Bronchial epithelial cell (primary cell): ENCODE data around the gene PAPPA2. TPM values are rescaled to one million over a fixed set of nuclear protein-coding genes. Genes with fewer than 3 reads are reported as not detected.
A peak's percentile ranks its signal among the peaks of the same experiment; 100 is the strongest.

ENCODE experiments used
- DNase-seq: peaks from one replicate; pipeline ENCODE4 v3.0.0-alpha.2; 2010; ENCODE audit warnings: low read depth
- FAIRE-seq: peaks from 2 replicates; lab custom pipeline; 2011; peaks lifted over from hg19 to GRCh38; lab: Jason Lieb, UNC
- H3K27me3 ChIP-seq: 2 replicates; pipeline ENCODE4 v1.5.1; 2011; ENCODE audit warnings: low read length; ENCODE audit not compliant: control insufficient read depth, insufficient read depth
- H3K36me3 ChIP-seq: 2 replicates; pipeline ENCODE4 v1.5.1; 2011; ENCODE audit warnings: low read length; ENCODE audit not compliant: control insufficient read depth, insufficient read depth
- H3K4me3 ChIP-seq: 2 replicates; pipeline ENCODE4 v1.5.1; 2011; ENCODE audit warnings: mild to moderate bottlenecking, low read depth, low read length, control low read depth
- total RNA-seq: library from RNA; depleted of rRNA; stranded (reverse); fragments of >200 nt; gene quantifications from 2 replicates; pipeline ENCODE4 v1.2.1, GENCODE V29; 2014
- TF ChIP-seq, protein P1 (sequence below): IDR thresholded peaks from 2 replicates; pipeline ENCODE4 v1.5.1; 2011; ENCODE audit warnings: mild to moderate bottlenecking, moderate library complexity, low read length, control low read depth, inconsistent platforms; ENCODE audit not compliant: insufficient read depth, severe bottlenecking

Gene PAPPA2
- total RNA-seq, 1 donor from 2014 or later, result 8.7 TPM

DNA sequence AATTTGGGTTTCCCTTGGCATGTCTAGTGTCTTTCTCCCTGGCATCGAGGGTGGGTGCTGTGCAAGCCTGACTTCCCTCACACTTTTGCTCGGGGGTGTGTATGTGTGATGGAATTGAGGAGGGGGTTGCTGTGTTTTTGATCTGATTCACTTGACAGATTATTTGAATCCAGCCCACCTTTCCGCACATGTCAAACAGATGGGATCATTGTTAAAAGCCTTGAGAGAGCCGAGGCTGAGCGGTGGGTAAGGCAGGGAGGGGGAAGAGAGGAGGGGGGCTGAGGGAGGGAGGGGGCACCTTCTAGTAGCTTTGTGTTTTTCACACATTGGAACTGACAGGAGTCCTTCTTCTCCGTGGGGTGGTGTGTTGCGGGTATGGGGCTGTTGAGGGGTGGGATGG, 90.0 kb downstream of the PAPPA2 start:
- no peaks in the 10 kb centered on the region for H3K27me3 ChIP-seq
- H3K36me3 ChIP-seq, result no peaks in the 10 kb centered on the region
- no peak overlapping the region for H3K4me3 ChIP-seq
- no peak for FAIRE-seq
- TF ChIP-seq, protein P1, sequence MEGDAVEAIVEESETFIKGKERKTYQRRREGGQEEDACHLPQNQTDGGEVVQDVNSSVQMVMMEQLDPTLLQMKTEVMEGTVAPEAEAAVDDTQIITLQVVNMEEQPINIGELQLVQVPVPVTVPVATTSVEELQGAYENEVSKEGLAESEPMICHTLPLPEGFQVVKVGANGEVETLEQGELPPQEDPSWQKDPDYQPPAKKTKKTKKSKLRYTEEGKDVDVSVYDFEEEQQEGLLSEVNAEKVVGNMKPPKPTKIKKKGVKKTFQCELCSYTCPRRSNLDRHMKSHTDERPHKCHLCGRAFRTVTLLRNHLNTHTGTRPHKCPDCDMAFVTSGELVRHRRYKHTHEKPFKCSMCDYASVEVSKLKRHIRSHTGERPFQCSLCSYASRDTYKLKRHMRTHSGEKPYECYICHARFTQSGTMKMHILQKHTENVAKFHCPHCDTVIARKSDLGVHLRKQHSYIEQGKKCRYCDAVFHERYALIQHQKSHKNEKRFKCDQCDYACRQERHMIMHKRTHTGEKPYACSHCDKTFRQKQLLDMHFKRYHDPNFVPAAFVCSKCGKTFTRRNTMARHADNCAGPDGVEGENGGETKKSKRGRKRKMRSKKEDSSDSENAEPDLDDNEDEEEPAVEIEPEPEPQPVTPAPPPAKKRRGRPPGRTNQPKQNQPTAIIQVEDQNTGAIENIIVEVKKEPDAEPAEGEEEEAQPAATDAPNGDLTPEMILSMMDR, result no peak
- DNase-seq, result no peak

DNA sequence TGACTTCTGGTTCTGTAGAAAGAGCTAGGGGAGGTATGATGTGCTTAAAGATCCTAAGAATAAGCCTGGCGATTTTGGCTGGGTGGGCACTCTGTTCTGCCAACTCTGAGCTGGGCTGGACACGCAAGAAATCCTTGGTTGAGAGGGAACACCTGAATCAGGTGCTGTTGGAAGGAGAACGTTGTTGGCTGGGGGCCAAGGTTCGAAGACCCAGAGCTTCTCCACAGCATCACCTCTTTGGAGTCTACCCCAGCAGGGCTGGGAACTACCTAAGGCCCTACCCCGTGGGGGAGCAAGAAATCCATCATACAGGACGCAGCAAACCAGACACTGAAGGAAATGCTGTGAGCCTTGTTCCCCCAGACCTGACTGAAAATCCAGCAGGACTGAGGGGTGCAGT, 93.3 kb downstream of the PAPPA2 start:
- Histone ChIP-seq H3K27me3 (peaks cover 2% of the 10 kb centered on the region), H3K36me3 (no peaks in the 10 kb centered on the region), H3K4me3 (no peak overlapping the region)
- DNase-seq (no peak), FAIRE-seq (no peak)
- TF ChIP-seq, protein P1, result no peak

DNA sequence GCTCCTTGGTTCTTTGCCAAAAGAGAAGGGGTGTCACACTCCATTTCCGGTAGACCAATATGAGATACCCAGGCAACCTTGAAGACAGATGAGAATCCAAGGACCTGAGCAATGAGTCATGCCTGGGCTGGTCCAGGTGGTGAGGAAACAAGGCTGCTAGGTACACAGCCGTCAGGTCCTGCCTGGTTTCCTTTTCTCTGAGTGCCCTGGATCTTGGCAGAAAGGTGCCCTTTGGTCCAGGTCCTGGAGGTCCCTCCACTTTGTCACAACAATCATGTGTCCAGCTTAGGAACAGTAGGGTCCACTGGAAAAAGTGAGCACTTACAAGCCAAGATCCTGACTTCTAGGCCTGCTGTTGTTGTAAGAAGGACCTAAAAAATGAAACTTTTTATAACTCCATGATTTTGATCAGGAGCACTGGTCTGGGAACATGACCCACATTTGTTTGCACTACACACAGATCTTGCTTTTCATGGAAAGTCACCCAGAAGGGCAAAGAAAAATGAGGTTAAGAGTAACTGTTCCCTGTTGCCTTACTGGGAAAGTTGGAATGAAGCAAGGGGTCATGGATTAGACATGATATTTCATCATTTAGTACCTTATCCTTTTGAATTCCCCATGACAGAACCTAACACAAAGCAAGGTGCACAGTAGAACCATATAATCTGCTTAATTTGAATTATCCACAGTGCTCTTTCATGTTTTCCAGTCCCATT, 94.7 kb downstream of the PAPPA2 start:
- peak; percentile 64 for DNase-seq
- TF ChIP-seq, protein P1, result no peak
- Histone ChIP-seq H3K27me3 (peaks cover 2% of the 10 kb centered on the region), H3K36me3 (no peaks in the 10 kb centered on the region), H3K4me3 (no peak overlapping the region)
- FAIRE-seq, result no peak

DNA sequence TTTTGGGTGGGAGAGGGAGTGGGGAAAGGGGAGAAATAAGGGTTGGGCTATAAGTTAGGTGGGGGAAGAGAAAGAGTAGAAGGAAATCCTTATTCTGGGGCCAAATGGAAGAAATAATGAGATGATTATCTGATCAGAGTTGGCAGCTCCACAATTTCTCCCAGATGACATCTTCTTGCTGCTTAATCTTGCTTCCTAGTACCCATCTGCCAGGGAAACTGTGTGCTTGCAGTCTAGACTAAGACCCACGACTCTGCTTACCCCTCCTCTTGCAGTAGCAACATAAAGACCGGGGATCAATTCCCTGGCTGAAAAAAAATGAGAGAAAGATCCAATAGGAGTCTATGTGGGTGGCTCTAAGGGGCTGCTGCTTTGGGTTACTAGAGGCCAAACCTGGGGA, 95.6 kb downstream of the PAPPA2 start:
- DNase-seq, result no peak

DNA sequence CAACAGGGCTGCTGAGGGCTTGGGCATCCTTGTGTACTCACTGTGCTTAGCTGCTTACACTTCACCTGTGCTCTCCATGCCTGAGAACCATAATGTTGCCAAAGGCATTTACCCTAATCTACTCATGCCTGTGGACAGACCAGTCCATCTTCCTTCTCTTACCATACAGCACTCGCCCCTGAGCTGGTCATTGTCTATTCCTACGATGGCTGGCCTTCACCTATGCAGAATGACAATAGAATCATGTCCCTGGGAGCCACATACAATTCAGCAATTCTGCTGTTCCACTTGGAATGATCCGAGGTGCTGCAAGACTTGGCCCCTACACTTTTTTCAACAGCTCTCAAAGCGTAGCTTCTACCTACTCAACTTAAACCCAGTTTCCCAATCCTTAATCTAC, 96.5 kb downstream of the PAPPA2 start:
- TF ChIP-seq, protein P1, result no peak
- no peak for DNase-seq
- Histone ChIP-seq H3K27me3 (peaks cover 2% of the 10 kb centered on the region), H3K36me3 (no peaks in the 10 kb centered on the region), H3K4me3 (no peak overlapping the region)
- FAIRE-seq, result no peak

More for the DNA sequence above, 95.6 kb downstream of the PAPPA2 start:
- Histone ChIP-seq H3K36me3 (no peaks in the 10 kb centered on the region), H3K4me3 (no peak overlapping the region), H3K27me3 (peaks cover 2% of the 10 kb centered on the region)
- TF ChIP-seq, protein P1, result no peak
- no peak for FAIRE-seq

DNA sequence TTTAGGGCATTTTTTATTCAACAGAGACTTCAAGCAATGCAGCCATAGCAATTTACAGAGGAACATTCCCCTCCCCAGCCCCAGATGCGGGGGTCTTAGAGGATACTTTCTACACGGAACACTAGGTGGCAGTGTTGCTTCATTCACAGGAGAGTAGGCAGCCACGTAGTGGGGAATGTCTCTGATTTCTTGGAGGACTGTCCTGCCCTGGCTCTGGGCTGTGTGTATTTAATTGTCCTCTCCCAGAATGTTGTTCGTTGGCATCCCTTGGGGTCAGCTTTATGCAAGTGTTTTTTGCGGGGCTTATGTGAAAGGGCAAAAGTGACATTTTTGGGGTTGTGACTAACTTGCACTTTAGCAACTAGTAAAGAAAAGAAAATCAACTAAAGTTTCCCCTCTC, 96.9 kb downstream of the PAPPA2 start:
- DNase-seq, result peak; percentile 43

More for the DNA sequence above, 96.9 kb downstream of the PAPPA2 start:
- no peak overlapping the region for H3K4me3 ChIP-seq
- H3K36me3 ChIP-seq, result no peaks in the 10 kb centered on the region
- H3K27me3 ChIP-seq, result peaks cover 2% of the 10 kb centered on the region
- TF ChIP-seq, protein P1, result peak; percentile 75
- FAIRE-seq, result no peak
